ENCODE results near the gene TMEM192.

GRCh38 chr4:165031436-165032211, 81.0 kb downstream of the TMEM192 start, which contains the start of gene TRIM60:
- TF ChIP-seq CTCF (conservative IDR thresholded peaks at IDR 0.05; ENCODE audit: low read length) (no peak), EZH2phosphoT487 (IDR thresholded peaks at IDR 0.05; ENCODE audit: borderline replicate concordance, low read depth, low read length) (no peak)
